Panc1 (cell line): Measurements from ENCODE around the gene LIPN.

Experiments
- CTCF ChIP-seq: fragments of 450-650 bp; IDR thresholded peaks from 2 replicates; pipeline ENCODE4 v1.5.1; 2017; ENCODE audit warnings: mild to moderate bottlenecking
- POLR2AphosphoS5 ChIP-seq: IDR thresholded peaks from 2 replicates; pipeline ENCODE4 v1.6.1; 2012; ENCODE audit warnings: mild to moderate bottlenecking, low read depth, low read length, moderate library complexity
- SIN3A ChIP-seq: IDR thresholded peaks from 2 replicates; pipeline ENCODE4 v1.6.1; 2012; ENCODE audit warnings: low read depth, mild to moderate bottlenecking, low read length, moderate library complexity, borderline replicate concordance; ENCODE audit not compliant: insufficient read depth
- TCF7L2 ChIP-seq: IDR thresholded peaks from 2 replicates; pipeline ENCODE4 v1.6.1; 2011; ENCODE audit warnings: mild to moderate bottlenecking, low read depth, low read length, inconsistent platforms
- TF ChIP-seq, protein P1 (sequence below), 2 experiments: IDR thresholded peaks; 2 replicates each; pipeline ENCODE4 v1.6.1; 2011 to 2012; ENCODE audit warnings: low read depth in 2 of 2, control low read depth in 1 of 2, low read length in 1 of 2, mild to moderate bottlenecking in 1 of 2, moderate library complexity in 1 of 2; ENCODE audit not compliant: insufficient read depth in 1 of 2

DNA sequence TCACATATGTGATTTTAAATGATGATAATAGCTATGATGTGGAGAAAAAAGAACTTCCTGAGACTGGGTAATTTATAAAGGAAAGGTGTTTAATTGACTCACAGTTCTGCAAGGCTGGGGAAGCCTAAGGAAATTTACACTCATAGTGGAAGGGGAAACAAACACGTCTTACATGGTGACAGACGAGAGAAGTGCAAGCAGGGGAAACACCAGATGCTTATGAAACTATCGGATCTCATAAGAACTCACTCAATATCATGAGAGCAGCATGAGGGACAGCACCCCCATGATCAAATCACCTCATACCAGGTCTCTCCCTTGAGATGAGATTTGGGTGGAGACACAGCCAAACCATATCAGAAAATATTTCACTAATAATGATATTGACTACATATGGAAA, 4.1 kb upstream of the LIPN start:
- TF ChIP-seq SIN3A, result no peak
- no peak for TF ChIP-seq CTCF
- TF ChIP-seq, protein P1, sequence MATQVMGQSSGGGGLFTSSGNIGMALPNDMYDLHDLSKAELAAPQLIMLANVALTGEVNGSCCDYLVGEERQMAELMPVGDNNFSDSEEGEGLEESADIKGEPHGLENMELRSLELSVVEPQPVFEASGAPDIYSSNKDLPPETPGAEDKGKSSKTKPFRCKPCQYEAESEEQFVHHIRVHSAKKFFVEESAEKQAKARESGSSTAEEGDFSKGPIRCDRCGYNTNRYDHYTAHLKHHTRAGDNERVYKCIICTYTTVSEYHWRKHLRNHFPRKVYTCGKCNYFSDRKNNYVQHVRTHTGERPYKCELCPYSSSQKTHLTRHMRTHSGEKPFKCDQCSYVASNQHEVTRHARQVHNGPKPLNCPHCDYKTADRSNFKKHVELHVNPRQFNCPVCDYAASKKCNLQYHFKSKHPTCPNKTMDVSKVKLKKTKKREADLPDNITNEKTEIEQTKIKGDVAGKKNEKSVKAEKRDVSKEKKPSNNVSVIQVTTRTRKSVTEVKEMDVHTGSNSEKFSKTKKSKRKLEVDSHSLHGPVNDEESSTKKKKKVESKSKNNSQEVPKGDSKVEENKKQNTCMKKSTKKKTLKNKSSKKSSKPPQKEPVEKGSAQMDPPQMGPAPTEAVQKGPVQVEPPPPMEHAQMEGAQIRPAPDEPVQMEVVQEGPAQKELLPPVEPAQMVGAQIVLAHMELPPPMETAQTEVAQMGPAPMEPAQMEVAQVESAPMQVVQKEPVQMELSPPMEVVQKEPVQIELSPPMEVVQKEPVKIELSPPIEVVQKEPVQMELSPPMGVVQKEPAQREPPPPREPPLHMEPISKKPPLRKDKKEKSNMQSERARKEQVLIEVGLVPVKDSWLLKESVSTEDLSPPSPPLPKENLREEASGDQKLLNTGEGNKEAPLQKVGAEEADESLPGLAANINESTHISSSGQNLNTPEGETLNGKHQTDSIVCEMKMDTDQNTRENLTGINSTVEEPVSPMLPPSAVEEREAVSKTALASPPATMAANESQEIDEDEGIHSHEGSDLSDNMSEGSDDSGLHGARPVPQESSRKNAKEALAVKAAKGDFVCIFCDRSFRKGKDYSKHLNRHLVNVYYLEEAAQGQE (IDR thresholded peaks at IDR 0.05; ENCODE audit: insufficient read depth in 1 of 2, low read depth in 2 of 2, low read length in 1 of 2), result no peak
- TF ChIP-seq POLR2AphosphoS5, result no peak
- TF ChIP-seq TCF7L2, result no peak
